ENCODE measurements around the gene RCCD1. TPM values are rescaled to one million over a fixed set of nuclear protein-coding genes. Genes with fewer than 3 reads are reported as not detected.
A peak's percentile ranks its signal among the peaks of the same experiment; 100 is the strongest.

The RCCD1 gene
- total RNA-seq, 1 donor from 2014 or later = 32.7 TPM

DNA sequence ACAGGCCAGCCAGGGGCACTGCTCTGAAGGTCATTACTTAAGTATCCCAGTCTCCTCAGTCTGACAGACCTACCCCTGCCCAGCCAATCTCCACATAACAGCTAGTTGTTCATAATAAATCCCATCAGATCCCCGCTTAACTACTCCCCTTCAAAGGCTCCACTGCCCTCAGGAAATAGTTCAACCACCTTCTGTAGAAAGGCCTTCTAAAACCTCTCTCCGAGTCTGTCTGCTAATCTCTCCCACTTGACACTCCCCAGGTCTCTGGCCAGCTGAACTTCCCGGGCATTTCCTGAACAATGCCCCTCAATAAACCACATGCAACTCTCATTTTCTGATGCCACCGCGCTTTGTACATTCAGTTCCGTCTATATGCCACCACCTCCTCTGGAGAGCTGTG lies 33.6 kb downstream of the RCCD1 start:
- DNase-seq (ENCODE audit: low read depth) = no peak
- no peak overlapping the region for H3K4me3 ChIP-seq (ENCODE audit: low read depth, low read length)

DNA sequence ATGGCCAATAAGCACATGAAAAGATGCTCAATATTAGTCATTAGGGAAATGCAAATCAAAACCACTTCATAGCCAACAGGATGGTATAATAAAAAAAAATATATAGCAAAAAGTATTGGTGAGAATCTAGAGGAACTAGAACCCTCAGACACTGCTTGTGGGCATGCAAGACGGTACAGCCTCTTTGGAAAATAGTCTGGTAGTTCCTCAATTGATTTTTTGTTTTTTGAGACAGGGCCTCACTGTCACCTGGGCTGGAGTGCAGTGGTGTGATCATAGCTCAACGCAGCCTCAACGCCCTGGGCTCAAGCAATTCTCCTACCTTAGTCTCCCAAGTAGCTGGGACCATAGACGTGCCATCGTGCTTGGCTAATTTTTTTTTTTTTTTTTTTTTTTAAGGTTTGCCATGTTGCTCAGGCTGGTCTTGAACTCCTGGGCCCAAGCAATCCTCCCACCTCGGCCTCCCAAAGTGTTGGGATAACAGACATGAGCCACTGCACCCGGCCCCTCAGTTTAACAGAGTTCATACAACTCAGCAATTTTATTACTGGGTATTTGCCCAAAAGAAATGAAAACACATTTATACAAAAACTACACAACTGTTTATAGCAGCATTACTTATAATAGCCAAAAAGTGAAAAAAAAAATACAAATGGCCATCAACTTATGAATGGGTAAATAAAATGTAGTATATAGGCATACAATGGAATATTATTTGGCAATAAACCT lies 34.5 kb downstream of the RCCD1 start:
- DNase-seq (ENCODE audit: low read depth) = no peak
- TF ChIP-seq, protein P1, sequence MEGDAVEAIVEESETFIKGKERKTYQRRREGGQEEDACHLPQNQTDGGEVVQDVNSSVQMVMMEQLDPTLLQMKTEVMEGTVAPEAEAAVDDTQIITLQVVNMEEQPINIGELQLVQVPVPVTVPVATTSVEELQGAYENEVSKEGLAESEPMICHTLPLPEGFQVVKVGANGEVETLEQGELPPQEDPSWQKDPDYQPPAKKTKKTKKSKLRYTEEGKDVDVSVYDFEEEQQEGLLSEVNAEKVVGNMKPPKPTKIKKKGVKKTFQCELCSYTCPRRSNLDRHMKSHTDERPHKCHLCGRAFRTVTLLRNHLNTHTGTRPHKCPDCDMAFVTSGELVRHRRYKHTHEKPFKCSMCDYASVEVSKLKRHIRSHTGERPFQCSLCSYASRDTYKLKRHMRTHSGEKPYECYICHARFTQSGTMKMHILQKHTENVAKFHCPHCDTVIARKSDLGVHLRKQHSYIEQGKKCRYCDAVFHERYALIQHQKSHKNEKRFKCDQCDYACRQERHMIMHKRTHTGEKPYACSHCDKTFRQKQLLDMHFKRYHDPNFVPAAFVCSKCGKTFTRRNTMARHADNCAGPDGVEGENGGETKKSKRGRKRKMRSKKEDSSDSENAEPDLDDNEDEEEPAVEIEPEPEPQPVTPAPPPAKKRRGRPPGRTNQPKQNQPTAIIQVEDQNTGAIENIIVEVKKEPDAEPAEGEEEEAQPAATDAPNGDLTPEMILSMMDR (conservative IDR thresholded peaks at IDR 0.05; ENCODE audit: low read depth, low read length) = no peak
- H3K4me3 ChIP-seq (ENCODE audit: low read depth, low read length) = no peak overlapping the region

More for the DNA sequence above, 33.6 kb downstream of the RCCD1 start:
- TF ChIP-seq, protein P1 (conservative IDR thresholded peaks at IDR 0.05; ENCODE audit: low read depth, low read length) = no peak

DNA sequence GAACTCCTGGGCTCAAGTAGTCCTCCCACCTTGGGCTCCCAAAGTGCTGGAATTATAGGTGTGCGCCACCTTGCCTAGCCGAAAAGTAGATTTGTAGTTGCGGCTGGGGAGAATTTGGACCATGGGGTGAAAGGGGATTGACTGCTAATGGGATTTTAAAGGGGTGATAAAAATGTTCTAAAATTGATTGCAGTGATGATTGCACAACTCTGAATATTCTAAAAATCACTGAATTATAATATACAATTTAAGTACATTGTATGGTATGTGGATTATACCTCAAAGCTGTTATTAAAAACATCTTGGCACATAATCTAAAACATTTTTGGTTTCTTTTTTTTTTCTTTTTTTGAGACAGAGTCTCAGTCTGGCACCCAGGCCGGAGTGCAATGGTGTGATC lies 35.8 kb downstream of the RCCD1 start:
- H3K4me3 ChIP-seq (ENCODE audit: low read depth, low read length) = no peak overlapping the region
- TF ChIP-seq, protein P1 (conservative IDR thresholded peaks at IDR 0.05; ENCODE audit: low read depth, low read length) = no peak
- DNase-seq (ENCODE audit: low read depth) = no peak

DNA sequence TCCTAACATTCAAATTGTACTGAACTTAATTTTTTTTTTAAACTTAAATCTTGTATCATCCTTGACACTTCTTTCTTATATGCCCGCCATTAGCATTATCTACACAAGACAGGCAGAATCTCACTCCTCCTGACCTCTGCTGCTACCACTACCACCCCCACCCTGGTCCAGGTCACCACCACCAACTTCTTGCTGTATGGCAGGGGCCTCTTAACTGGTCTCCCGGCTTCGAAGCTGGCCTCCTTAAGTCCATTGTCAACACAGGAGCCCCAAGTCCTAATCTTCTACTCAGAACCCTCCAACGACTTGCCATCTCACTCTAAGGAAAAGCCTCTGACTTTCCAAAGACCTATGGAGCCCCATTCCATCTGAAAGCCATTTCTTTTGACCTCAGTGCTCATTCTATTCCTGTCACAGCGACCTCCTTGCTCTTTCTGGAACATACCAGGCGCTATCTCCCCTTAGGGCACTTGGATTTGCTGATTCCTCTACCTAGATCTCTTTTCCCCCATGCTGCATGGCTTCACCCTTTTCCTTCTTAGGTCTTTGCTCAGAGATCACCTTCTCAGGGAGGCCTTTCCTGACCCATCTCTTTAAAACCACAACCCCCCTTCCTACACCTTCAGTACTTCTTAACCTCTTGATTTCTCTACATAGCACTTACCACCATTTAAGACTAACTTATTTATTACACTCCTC lies 37.1 kb downstream of the RCCD1 start:
- no peak for DNase-seq (ENCODE audit: low read depth)
- TF ChIP-seq, protein P1 (conservative IDR thresholded peaks at IDR 0.05; ENCODE audit: low read depth, low read length) = no peak
- no peak overlapping the region for H3K4me3 ChIP-seq (ENCODE audit: low read depth, low read length)

DNA sequence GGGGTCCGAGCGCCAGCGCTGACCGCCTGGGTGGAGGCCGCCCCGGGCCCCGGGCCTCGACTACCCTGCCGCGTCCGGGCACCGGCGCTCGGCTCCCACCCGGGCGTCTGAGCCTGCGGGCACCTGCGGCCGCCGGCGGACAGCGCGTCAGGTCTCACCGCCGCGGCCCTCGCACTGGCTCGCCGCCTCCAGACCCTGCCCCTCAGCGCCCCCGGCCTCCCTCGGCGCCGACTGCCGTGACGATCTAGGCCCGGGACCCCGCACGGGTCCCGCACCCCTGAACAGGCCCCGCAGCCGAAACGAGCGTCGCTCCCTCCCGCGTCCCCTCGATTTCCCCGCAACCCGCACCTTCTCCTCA lies 39.4 kb downstream of the RCCD1 start:
- no peak for DNase-seq (ENCODE audit: low read depth)
- TF ChIP-seq, protein P1 (conservative IDR thresholded peaks at IDR 0.05; ENCODE audit: low read depth, low read length) = no peak
- H3K4me3 ChIP-seq (ENCODE audit: low read depth, low read length) = peak overlapping the region; percentile 85

DNA sequence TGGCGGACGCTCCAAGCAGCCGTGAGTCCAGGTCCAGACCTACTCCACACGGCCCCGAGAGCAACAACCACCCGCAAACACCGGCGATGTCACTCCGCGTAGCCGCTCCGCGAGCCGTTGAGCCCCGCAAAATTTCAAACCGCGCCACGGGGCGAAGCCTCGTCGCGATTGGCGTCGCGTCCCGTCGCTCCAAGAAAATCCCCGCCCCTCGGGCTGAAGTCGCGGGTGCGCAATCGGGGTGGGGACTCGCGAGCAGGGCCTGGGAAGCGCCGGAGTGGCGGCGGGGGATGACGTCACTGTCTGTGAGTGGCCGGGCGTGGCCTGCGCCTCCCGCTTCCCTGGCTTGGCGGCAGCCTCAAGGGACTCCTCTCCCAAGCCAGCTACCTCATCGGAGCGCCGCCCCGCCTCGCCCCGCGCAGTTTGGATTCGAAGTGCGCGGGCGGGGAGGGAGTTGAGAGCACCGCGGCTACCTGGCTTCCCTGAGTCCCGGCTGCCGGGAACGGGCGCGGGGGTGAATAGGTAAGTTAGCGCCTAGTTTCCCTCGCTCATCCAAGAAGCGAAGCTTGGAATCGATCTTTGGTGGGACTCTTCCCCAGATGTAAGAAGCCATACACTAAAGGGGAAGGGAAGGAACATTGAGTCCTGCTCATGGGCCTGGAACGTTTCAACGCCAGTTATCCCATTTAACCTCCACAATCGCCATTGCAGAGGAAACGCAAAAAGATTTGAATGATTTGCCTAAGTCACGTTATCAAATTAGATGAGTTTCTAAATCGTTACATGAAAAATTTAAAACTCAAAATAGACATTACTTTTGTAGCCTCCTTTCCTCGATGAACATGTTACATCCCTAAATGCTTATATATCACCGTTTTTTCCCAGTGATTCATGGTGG lies 40.0 kb downstream of the RCCD1 start, which contains the start of gene PRC1:
Gene PRC1, minus strand, starts transcription at position 119 of the 895 bp plus-strand sequence. Its CDS starts 118 bp downstream, at position 1.
- TF ChIP-seq, protein P1 (conservative IDR thresholded peaks at IDR 0.05; ENCODE audit: low read depth, low read length) = no peak
- peak; percentile 55 for DNase-seq (ENCODE audit: low read depth)
- peak within 1 kb of the TSS; percentile 85 for H3K4me3 ChIP-seq (ENCODE audit: low read depth, low read length)

All from epithelial cell of proximal tubule (primary cell).